A673 (cell line): ENCODE measurements around the gene HNF4A. TPM values are rescaled to one million over a fixed set of nuclear protein-coding genes. Genes with fewer than 3 reads are reported as not detected.
A peak's percentile ranks its signal among the peaks of the same experiment; 100 is the strongest.

ENCODE experiments used
- BruUV-seq: library from RNA; stranded (reverse); fragments of 400-500 nt; replicated peaks from 2 replicates; lab custom pipeline; 2021; lab: Mats Ljungman, UMichigan
- CTCF ChIA-PET: fragments of 300-600 bp; sonication (Branson Sonifier 250); formaldehyde crosslinking; loops from one replicate; lab custom pipeline; 2022; ENCODE audit warnings: antibody characterized with exemption; lab: Charles Lee
- POLR2A ChIA-PET: fragments of 300-600 bp; sonication (Branson Sonifier 250); formaldehyde crosslinking; loops from one replicate; lab custom pipeline; 2022; ENCODE audit warnings: antibody characterized with exemption; ENCODE audit not compliant: low non-redundant PET; lab: Charles Lee
- DNase-seq: peaks from one replicate; pipeline ENCODE4 v3.0.0-alpha.2; 2015; ENCODE audit warnings: low spot score
- H3K27ac ChIP-seq: fragments of 200-600 bp; sonication (generic); 2 replicates; pipeline ENCODE4 v1.5.1; 2016; ENCODE audit warnings: mixed run types, low read depth, mild to moderate bottlenecking, mixed read lengths, antibody characterized with exemption, low read length; ENCODE audit not compliant: poor library complexity, severe bottlenecking
- H3K27me3 ChIP-seq: fragments of 200-600 bp; sonication (generic); replicated peaks from 2 replicates; pipeline ENCODE4 v1.6.1; 2017; ENCODE audit warnings: mixed run types, low read depth, mild to moderate bottlenecking, mixed read lengths, antibody characterized with exemption, low read length; ENCODE audit not compliant: insufficient read depth, poor library complexity
- H3K36me3 ChIP-seq: fragments of 200-600 bp; sonication (generic); 2 replicates; pipeline ENCODE4 v1.6.1; 2016; ENCODE audit warnings: mixed run types, mild to moderate bottlenecking, mixed read lengths, antibody characterized with exemption, low read length; ENCODE audit not compliant: insufficient read depth, poor library complexity, severe bottlenecking
- H3K4me1 ChIP-seq: fragments of 200-600 bp; sonication (generic); 2 replicates; pipeline ENCODE4 v1.6.1; 2017; ENCODE audit warnings: mixed run types, mild to moderate bottlenecking, mixed read lengths, antibody characterized with exemption, low read length; ENCODE audit not compliant: insufficient read depth, poor library complexity, severe bottlenecking
- H3K4me3 ChIP-seq: fragments of 200-600 bp; sonication (generic); 2 replicates; pipeline ENCODE4 v1.5.1; 2016; ENCODE audit warnings: low read depth, mixed run types, mild to moderate bottlenecking, mixed read lengths, low read length; ENCODE audit not compliant: poor library complexity, severe bottlenecking
- H3K9me3 ChIP-seq: fragments of 200-600 bp; sonication (generic); 2 replicates; pipeline ENCODE4 v1.6.1; 2016; ENCODE audit warnings: mixed run types, low read depth, mild to moderate bottlenecking, mixed read lengths, antibody characterized with exemption, low read length; ENCODE audit not compliant: poor library complexity, severe bottlenecking
- CTCF ChIP-seq: fragments of 300-800, 200-600 bp; sonication (generic); conservative IDR thresholded peaks from 2 replicates; pipeline ENCODE4 v1.5.1; 2017; ENCODE audit warnings: low read depth, mild to moderate bottlenecking, antibody characterized with exemption, low read length, moderate library complexity, mixed read lengths
- EZH2 ChIP-seq: fragments of 200-600 bp; sonication (generic); IDR thresholded peaks from 2 replicates; pipeline ENCODE4 v1.6.1; 2017; ENCODE audit warnings: borderline replicate concordance, low read depth, mild to moderate bottlenecking, mixed read lengths, antibody characterized with exemption, low read length; ENCODE audit not compliant: poor library complexity, severe bottlenecking
- intact Hi-C: fragments of 100-400 bp; cut with micrococcal nuclease; formaldehyde crosslinking; loops from one replicate; pipeline ENCODE4 v1.10.0; 2022; ENCODE audit not compliant: unreplicated experiment
- total RNA-seq: library from RNA; stranded (reverse); gene quantifications from 2 replicates; pipeline ENCODE4 v1.2.3, GENCODE V29; 2021

Gene HNF4A
- total RNA-seq, 1 experiment from 2014 or later: not detected

GRCh38 chr20:44420497-44420896 lies 65.0 kb downstream of the HNF4A start:
- no peak for DNase-seq
- Histone ChIP-seq H3K9me3 (no peaks in the 10 kb centered on the region), H3K4me1 (no peaks in the 10 kb centered on the region), H3K4me3 (no peak overlapping the region), H3K27me3 (no peaks in the 10 kb centered on the region), H3K27ac (no peak overlapping the region), H3K36me3 (no peaks in the 10 kb centered on the region)
- CTCF ChIA-PET: no interaction called here
- intact Hi-C loops: no loop called here
- no TSS peak for BruUV-seq
- TF ChIP-seq CTCF (no peak), EZH2 (no peak)
- POLR2A ChIA-PET: no interaction called here

- Histone ChIP-seq H3K9me3 (no peaks in the 10 kb centered on the region), H3K27me3 (no peaks in the 10 kb centered on the region), H3K4me3 (no peak overlapping the region), H3K36me3 (no peaks in the 10 kb centered on the region), H3K4me1 (no peaks in the 10 kb centered on the region), H3K27ac (no peak overlapping the region)
- ChIA-PET POLR2A (no interaction called here), CTCF (no interaction called here)
- no peak for TF ChIP-seq EZH2
- no peak for TF ChIP-seq CTCF
- intact Hi-C loops: no loop called here
- DNase-seq: no peak
- BruUV-seq: no TSS peak
Observed at GRCh38 chr20:44422083-44422482, 66.6 kb downstream of the HNF4A start.

GRCh38 chr20:44423480-44423879 lies 68.0 kb downstream of the HNF4A start:
- Histone ChIP-seq H3K4me3 (no peak overlapping the region), H3K36me3 (no peaks in the 10 kb centered on the region), H3K9me3 (no peaks in the 10 kb centered on the region), H3K27ac (no peak overlapping the region), H3K4me1 (no peaks in the 10 kb centered on the region), H3K27me3 (no peaks in the 10 kb centered on the region)
- peak; percentile 20 for DNase-seq
- intact Hi-C loops: no loop called here
- POLR2A ChIA-PET: no interaction called here
- TF ChIP-seq EZH2: no peak
- no peak for TF ChIP-seq CTCF
- CTCF ChIA-PET: no interaction called here
- BruUV-seq: no TSS peak
